HG03571 (cell line): Measurements from ENCODE around the gene MYADML2.

Experiments
- ATAC-seq: cut with Tn5 transposase; IDR thresholded peaks from one replicate; pipeline ENCODE4 v1.9.1; 2021; ENCODE audit not compliant: unreplicated experiment

Gene MYADML2

GRCh38 chr17:81926451-81927151 is 20.4 kb downstream of the MYADML2 start:
- ATAC-seq: no peak

- no peak for ATAC-seq
Measured at GRCh38 chr17:81925860-81926450, 21.1 kb downstream of the MYADML2 start.

DNA sequence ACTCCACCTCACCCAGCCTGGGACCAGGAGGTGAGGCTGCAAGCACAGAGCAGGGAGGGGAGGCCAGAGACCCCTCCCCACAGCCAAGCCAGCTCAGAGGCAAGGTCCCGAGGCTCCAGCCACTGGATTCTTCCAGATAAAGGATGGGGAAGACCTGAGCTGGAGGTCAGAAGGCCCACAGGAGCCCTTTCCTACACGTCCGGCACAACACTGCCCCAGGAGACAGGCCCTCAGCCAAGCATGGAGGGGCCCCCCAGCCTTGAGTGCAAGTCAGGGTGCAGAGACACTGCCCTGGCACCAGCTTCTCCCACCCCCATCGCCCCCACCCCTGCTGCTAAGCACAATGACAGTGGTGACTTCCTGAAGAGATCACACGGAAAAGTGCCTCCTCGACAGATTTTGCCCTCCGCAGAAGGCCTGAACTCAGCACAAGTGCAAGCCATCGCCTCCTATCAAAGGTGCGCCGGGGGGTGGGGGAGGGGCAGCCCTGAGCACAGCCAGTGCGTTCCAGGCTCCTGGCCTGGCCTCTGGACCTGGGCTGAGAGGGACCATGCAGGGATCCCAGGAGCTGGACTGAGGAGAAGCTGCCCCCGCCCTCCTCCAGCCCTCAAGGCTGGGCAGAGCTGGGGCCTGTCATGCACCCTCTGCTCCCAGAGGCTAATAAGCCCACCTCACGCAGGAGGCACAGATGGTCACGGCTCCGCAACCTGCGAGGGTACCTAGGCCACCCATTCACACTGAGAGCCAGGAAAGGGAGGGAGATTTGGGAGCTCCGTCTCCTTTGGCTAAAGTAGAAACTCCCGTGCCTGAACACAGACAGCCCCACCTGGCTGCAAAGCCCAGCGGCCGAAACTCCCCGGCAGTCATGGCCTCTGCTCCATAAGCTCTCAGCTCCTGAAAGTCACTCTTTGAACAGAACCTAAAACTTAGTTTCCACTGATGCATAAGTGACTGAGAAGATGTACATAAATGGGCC is 22.2 kb downstream of the MYADML2 start:
- no peak for ATAC-seq

DNA sequence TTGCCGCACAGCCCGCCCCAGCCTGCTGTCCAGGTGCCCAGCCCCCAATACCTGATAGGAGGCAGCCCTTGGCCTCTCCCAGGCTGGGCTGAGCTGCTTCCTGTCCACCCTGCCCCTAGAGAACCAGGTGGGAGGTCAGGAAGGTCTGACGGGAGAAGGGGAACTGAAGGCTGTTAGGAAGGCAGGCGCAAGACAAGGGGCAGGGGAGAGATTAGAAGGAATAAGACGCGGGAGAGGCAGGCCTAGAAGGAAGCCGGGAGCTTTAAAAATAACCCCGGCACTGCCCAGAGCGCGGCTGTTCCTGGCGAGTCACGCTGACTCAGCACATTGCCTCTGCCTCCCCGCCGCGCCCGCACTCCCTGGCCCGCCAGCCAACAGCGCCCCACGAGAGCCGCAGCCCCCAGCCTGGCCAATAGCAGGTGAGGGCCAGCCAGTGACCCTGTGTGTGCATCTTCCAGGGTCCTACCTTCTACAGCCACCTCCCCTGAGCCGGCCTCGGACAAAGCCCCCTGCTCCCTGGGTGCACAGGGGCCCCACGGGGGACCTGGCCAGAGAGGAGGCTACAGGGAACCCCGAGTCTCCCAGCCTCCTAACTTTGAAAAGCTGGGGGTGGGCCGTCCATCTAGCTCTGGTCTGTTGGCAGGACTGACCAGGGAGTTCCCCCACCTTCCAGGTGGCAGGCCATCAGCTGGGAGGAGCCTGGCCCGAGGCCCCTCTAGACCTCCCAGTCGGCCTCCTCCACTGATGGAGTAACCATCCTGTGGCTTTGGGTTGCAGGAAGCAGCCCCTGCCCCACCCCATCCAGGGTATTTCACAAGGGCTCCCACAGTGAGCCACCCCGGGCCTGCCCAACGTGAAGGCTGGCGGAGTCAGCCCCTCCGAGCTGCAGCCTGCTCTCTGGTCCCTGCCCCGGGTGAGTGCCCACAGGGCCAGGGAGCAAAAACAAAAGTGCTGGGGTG is 23.5 kb downstream of the MYADML2 start:
- ATAC-seq: no peak

GRCh38 chr17:81922566-81923301 is 24.3 kb downstream of the MYADML2 start:
- ATAC-seq: no peak

- no peak for ATAC-seq
Measured at GRCh38 chr17:81921996-81922565, 25.0 kb downstream of the MYADML2 start.

- no peak for ATAC-seq
Measured at GRCh38 chr17:81921537-81921862, 25.5 kb downstream of the MYADML2 start.

DNA sequence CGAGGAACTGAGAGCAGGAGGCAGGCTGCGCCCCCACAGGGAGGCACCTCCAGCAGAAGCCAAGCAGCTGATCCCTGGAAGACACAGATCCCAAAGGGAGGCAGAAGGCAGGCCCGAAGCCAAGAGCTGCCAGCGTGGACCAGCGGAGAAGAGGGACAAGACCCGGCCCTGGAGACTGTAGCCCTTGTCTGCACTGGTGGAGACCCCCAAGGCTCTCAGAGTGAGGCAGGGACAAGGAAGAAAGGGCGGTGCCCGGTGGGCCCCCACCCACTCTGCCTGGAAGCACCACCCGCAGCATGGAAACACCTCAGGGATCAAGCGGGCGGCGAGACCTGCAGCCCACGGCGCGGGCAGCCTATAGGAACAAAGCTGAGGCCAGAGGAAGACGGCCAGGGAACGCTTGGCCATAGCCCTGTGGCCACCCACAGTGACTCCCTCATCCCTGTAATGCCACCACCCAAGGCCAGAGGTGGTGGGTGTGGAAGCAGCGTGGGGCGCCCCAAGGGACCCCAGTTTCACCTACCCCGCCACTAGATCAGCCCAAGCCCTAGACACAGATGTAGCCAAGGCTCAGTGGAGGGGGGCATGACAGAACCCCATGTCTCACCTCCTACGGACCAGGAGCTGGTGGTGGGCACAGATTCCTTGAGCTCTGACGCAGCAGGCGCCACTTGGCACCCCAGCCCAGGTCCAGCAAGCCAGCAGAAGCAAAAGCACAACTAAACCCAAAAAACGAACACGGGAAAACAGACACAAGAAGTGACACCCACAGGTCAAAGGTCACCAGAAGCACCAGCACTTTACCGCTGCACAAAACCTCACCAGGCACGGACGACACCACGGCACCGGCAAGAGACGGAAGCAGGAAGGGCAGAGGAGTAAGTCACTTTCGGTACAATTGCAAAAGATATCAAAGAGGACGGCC is 26.2 kb downstream of the MYADML2 start:
- ATAC-seq: no peak

- ATAC-seq: no peak
Measured at GRCh38 chr17:81918832-81919545, 28.0 kb downstream of the MYADML2 start.

DNA sequence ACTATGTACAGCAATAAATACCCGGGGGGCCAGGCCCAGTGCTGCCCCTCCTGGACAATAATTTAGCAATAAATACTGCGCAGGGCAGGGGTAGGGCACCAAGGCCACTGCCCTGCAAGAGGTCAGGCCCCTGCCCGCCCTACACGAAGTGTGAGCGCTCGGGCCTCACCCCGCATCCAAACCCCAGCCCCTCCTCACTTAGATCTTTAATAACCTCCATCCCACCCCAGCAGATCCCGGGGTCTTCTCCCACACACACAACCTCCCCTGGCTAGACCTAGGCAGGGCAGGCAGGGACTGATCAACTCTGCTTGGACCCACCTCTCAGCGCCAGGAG is 28.7 kb downstream of the MYADML2 start:
- ATAC-seq: peak; percentile 7

DNA sequence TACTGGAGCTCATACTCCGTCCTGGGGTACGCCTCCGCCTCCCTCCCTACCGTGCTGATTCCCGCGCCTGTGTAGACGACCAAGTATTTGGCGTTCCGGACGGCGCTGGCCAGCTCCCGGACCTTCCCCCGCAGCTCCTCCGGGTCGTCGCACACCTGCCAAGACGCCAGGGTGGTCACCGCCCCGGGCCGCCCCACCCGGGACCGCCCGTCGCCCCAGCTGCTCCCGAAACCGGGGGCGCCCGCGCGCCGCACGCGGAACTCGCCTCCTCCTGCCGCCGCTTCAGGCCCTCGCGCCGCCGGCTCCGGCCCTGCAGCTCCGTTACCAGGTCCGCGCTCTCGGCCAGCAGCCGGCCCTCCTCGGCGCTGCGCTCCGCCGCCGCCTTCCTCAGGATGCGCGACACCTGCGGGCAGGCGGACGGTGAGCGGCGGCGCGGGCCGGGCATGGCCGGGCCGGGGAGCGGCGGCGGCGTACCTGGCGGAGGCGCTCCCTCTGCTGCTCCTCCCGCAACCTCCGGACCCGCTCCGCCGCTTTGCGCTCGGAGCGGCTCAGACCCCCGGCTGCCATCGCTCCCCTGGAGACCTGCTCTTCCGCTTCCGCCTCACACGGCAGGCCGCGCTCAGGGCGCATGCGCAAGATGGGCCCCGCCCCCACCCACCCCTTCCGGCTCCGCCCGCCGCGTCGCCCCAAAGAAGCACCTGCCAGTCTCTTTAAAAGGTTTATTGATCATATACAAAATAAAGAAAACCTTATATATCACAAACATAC is 29.3 kb downstream of the MYADML2 start, which contains the start of gene SIRT7:
SIRT7 (minus strand) TSS at position 612 of the 768 bp plus-strand sequence; CDS start at position 567, 45 bp downstream.
- peak; percentile 54 for ATAC-seq

DNA sequence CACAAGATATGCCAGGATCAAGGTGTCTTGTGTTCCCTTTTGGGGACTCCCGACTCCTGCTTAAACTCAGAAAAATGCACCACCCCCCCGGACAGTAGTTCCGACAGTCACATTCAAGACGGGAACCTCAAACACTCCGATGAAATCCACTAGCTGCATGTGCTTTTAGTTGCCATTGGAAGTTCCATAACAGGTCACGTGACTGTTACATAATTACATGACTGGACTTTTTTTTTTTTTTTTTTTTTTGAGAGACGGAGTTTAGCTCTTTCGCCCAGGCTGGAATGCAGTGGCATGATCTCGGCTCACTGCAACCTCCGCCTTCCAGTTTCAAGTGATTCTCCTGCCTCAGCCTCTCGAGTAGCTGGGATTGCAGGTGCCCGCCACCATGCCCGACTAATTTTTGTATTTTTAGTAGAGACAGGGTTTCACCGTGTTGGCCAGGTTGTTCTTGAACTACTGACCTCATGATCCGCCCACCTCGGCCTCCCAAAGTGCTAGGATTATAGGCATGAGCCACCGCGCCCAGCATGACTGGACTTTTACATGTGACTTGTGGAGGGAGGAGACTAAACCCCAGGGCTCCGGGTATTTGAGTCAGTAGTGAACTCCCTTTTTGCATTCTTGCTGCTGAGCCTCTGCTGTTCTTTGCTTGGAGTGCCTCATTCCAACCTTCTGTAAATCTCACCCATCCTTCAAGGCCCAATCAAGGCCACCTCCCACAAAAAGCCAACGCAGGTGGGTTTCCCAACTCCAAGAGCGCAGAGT is 30.6 kb downstream of the MYADML2 start:
- ATAC-seq: no peak

DNA sequence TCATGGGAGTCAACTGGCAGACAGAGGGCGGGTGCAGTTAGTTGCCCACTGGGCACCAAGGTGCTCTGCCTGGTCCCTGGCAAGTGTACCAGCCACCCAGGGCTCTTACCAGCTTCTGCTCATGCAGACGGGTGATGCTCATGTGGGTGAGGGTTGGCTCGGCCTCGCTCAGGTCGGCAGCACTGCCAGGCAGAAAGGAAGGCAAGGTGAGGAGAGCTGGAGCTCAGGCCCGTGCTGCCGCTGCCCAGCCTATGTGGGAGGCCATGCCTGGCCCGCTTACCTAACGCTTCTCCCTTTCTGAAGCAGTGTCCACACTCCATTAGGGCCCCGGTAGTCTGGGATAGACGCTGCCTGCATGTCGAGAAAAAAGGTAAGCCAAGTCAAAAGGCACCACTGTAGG is 31.7 kb downstream of the MYADML2 start:
- ATAC-seq: no peak

DNA sequence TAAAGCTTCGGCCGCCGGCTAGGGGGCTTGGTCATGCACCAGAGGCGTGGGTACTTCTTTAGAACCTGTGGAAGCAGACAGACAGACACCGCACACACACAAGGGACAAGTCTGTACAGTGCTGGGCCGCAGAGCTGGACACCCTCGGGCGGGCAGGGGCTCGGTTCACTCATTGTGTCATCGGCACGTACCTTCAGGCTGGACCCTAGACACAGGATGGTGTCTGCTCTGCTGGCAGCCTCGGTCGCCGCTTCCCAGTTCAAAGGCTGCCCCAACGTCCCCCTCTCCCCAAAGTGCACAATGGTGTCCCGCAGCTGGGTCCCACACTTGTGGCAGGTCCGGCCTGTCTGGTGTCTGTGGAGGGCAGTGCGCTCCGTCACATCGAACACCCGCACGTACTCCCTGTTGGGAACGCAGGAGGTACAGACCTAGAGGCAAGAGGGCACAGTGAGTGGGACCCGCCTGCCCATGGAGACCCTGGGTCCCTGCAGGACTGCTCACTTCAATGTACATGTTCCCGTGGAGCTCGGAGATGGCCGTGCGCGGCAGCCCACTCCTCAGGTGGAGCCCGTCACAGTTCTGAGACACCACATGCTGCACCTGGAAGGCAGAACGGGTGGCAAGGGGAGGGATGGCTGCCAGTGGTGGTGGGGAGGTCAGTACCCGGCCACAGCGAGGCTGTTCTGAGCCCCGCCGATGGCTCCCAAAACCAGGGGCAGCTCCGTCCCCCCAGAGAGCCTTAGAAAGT is 32.8 kb downstream of the MYADML2 start:
- no peak for ATAC-seq

DNA sequence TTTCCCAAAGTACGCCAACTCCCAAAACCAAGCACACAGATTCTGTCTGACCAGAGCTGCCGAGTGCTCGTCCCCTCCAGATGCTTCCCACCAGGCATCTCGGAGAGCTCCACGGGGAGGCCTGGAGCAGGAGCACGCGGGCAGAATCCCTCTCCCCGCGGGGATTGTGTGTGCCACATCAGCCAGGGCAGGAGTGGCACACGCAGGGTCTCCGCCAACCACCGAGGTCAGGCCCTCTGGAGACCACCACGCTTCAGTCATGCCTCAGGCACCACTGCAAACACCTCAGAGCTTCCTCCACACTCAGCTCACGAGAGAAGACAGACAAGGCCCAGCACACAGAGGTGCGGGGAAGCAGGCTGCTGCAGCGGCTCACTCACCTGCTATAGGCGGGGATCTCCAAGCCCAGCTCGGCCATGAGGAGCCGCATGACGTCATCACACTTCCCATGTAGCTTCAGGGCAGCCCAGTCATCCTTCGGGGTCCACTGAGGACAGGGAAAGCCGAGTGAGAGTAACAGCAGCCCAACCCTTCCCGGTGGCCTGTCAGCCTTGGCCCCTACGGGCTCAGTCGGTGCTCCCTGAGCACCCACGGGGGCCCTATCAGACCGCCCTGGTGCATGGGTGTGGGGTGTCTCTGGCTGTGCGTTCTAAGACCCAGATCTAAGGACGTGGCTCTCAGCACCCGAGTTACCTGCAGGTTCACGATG is 33.5 kb downstream of the MYADML2 start:
- ATAC-seq: no peak
